Kidney epithelial cell (primary cell): Measurements from ENCODE around the gene TXNDC5. TPM values are rescaled to one million over a fixed set of nuclear protein-coding genes. Genes with fewer than 3 reads are reported as not detected.

Experiments used
- DNase-seq: peaks from one replicate; pipeline ENCODE4 v3.0.0-alpha.2; 2010; ENCODE audit warnings: low read depth
- H3K27me3 ChIP-seq: 2 replicates; pipeline ENCODE4 v1.6.0; 2011; ENCODE audit warnings: low read length; ENCODE audit not compliant: control insufficient read depth, insufficient read depth
- H3K36me3 ChIP-seq: 2 replicates; pipeline ENCODE4 v1.5.1; 2011; ENCODE audit warnings: low read length; ENCODE audit not compliant: control insufficient read depth, insufficient read depth
- H3K4me3 ChIP-seq: 2 replicates; pipeline ENCODE4 v1.5.1; 2011; ENCODE audit warnings: low read depth, mild to moderate bottlenecking, control low read depth, low read length
- CTCF ChIP-seq: IDR thresholded peaks from 2 replicates; pipeline ENCODE4 v1.5.1; 2011; ENCODE audit warnings: mild to moderate bottlenecking, moderate library complexity, low read length, control low read depth, inconsistent platforms; ENCODE audit not compliant: insufficient read depth, poor library complexity, severe bottlenecking
- total RNA-seq: library from RNA; depleted of rRNA; stranded (reverse); fragments of >200 nt; gene quantifications from 2 replicates; pipeline ENCODE4 v1.2.3, GENCODE V29; 2015

Gene TXNDC5
- total RNA-seq, 1 donor from 2014 or later = 193 TPM

GRCh38 chr6:7903673-7904072 lies 6.9 kb downstream of the TXNDC5 start:
- DNase-seq = no peak
- Histone ChIP-seq H3K4me3 (no peak overlapping the region), H3K36me3 (peaks cover 5% of the 10 kb centered on the region), H3K27me3 (no peaks in the 10 kb centered on the region)
- TF ChIP-seq CTCF = no peak

GRCh38 chr6:7902867-7903266 lies 7.7 kb downstream of the TXNDC5 start:
- no peak overlapping the region for H3K4me3 ChIP-seq
- no peaks in the 10 kb centered on the region for H3K27me3 ChIP-seq
- peaks cover 5% of the 10 kb centered on the region for H3K36me3 ChIP-seq
- no peak for TF ChIP-seq CTCF
- DNase-seq = no peak

- peaks cover 6% of the 10 kb centered on the region for H3K36me3 ChIP-seq
- no peaks in the 10 kb centered on the region for H3K27me3 ChIP-seq
- no peak overlapping the region for H3K4me3 ChIP-seq
- DNase-seq = no peak
- TF ChIP-seq CTCF = no peak
These were observed 8.4 kb downstream of the TXNDC5 start for GRCh38 chr6:7902221-7902620.

GRCh38 chr6:7901780-7902179 lies 8.8 kb downstream of the TXNDC5 start:
- DNase-seq = no peak
- Histone ChIP-seq H3K27me3 (no peaks in the 10 kb centered on the region), H3K4me3 (no peak overlapping the region), H3K36me3 (peaks cover 6% of the 10 kb centered on the region)
- TF ChIP-seq CTCF = no peak

GRCh38 chr6:7901056-7901455 lies 9.5 kb downstream of the TXNDC5 start:
- TF ChIP-seq CTCF = no peak
- Histone ChIP-seq H3K27me3 (no peaks in the 10 kb centered on the region), H3K36me3 (peaks cover 6% of the 10 kb centered on the region), H3K4me3 (no peak overlapping the region)
- DNase-seq = no peak

- no peaks in the 10 kb centered on the region for H3K27me3 ChIP-seq
- H3K36me3 ChIP-seq = peaks cover 6% of the 10 kb centered on the region
- DNase-seq = no peak
- TF ChIP-seq CTCF = no peak
- H3K4me3 ChIP-seq = no peak overlapping the region
These were observed 10.0 kb downstream of the TXNDC5 start for GRCh38 chr6:7900621-7901020.
